H9 (cell line): Measurements from ENCODE around the gene DGCR8. TPM values are rescaled to one million over a fixed set of nuclear protein-coding genes. Genes with fewer than 3 reads are reported as not detected.
A peak's percentile ranks its signal among the peaks of the same experiment; 100 is the strongest.

ENCODE experiments used
- DNase-seq: peaks from one replicate; pipeline ENCODE4 v3.0.0-alpha.2; 2017
- H2AFZ ChIP-seq: one replicate; pipeline ENCODE4 v1.6.1; 2013; ENCODE audit warnings: mild to moderate bottlenecking, low read length, control low read depth, moderate library complexity
- H2AK5ac ChIP-seq: 2 replicates; pipeline ENCODE4 v1.6.1; 2013; ENCODE audit warnings: low read length, control low read depth, mixed read lengths; ENCODE audit not compliant: insufficient read length
- H2BK120ac ChIP-seq: one replicate; pipeline ENCODE4 v1.6.1; 2013; ENCODE audit warnings: low read depth, mild to moderate bottlenecking, low read length, control low read depth, inconsistent platforms; ENCODE audit not compliant: poor library complexity, severe bottlenecking
- H2BK12ac ChIP-seq: 2 replicates; pipeline ENCODE4 v1.6.1; 2013; ENCODE audit warnings: low read length, control low read depth, mixed read lengths, low read depth; ENCODE audit not compliant: insufficient read length
- H2BK15ac ChIP-seq: 2 replicates; pipeline ENCODE4 v1.6.1; 2013; ENCODE audit warnings: low read depth, low read length, control low read depth
- H2BK20ac ChIP-seq: one replicate; pipeline ENCODE4 v1.6.1; 2013; ENCODE audit warnings: low read depth, mild to moderate bottlenecking, low read length, control low read depth, inconsistent platforms; ENCODE audit not compliant: poor library complexity, severe bottlenecking
- H2BK5ac ChIP-seq: 2 replicates; pipeline ENCODE4 v1.6.1; 2013; ENCODE audit warnings: low read length, control low read depth, mixed read lengths; ENCODE audit not compliant: insufficient read length
- H3K14ac ChIP-seq: 2 replicates; pipeline ENCODE4 v1.6.1; 2013; ENCODE audit warnings: low read length, control low read depth; ENCODE audit not compliant: insufficient read depth
- H3K18ac ChIP-seq: 2 replicates; pipeline ENCODE4 v1.6.1; 2013; ENCODE audit warnings: low read depth, mild to moderate bottlenecking, mixed read lengths, low read length, control low read depth; ENCODE audit not compliant: insufficient read length
- H3K23ac ChIP-seq: 2 replicates; pipeline ENCODE4 v1.6.1; 2013; ENCODE audit warnings: low read length, control low read depth, mixed read lengths, low read depth; ENCODE audit not compliant: insufficient read length
- H3K23me2 ChIP-seq: 2 replicates; pipeline ENCODE4 v1.6.1; 2013; ENCODE audit warnings: low read depth, mild to moderate bottlenecking, mixed read lengths, low read length, control low read depth; ENCODE audit not compliant: insufficient read length, poor library complexity, severe bottlenecking
- H3K27ac ChIP-seq: 2 replicates; pipeline ENCODE4 v1.5.1; 2013; ENCODE audit warnings: low read length, control low read depth, mixed read lengths, low read depth; ENCODE audit not compliant: insufficient read length
- H3K27me3 ChIP-seq: 2 replicates; pipeline ENCODE4 v1.6.1; 2013; ENCODE audit warnings: low read length, control low read depth, inconsistent platforms; ENCODE audit not compliant: insufficient read depth
- H3K4ac ChIP-seq: 2 replicates; pipeline ENCODE4 v1.6.1; 2013; ENCODE audit warnings: low read depth, mild to moderate bottlenecking, control low read depth, inconsistent platforms, low read length, moderate library complexity
- H3K4me1 ChIP-seq: 2 replicates; pipeline ENCODE4 v1.6.1; 2013; ENCODE audit warnings: low read length, control low read depth, inconsistent platforms; ENCODE audit not compliant: insufficient read depth
- H3K4me2 ChIP-seq: 2 replicates; pipeline ENCODE4 v1.6.1; 2013; ENCODE audit warnings: low read length, control low read depth, mixed read lengths; ENCODE audit not compliant: insufficient read length, insufficient read depth
- H3K56ac ChIP-seq: 2 replicates; pipeline ENCODE4 v1.6.1; 2013; ENCODE audit warnings: low read depth, mild to moderate bottlenecking, mixed read lengths, low read length, control low read depth; ENCODE audit not compliant: insufficient read length
- H3K79me1 ChIP-seq: 2 replicates; pipeline ENCODE4 v1.6.1; 2013; ENCODE audit warnings: low read depth, mild to moderate bottlenecking, moderate library complexity, low read length, control low read depth, inconsistent platforms; ENCODE audit not compliant: insufficient read depth, poor library complexity, severe bottlenecking
- H3K79me2 ChIP-seq: 2 replicates; pipeline ENCODE4 v1.6.1; 2013; ENCODE audit warnings: low read length, control low read depth, inconsistent platforms; ENCODE audit not compliant: insufficient read depth
- H3K9ac ChIP-seq: 2 replicates; pipeline ENCODE4 v1.6.1; 2013; ENCODE audit warnings: low read length, control low read depth, mixed read lengths; ENCODE audit not compliant: insufficient read length; ENCODE audit errors: extremely low read depth
- H3K9me3 ChIP-seq: one replicate; pipeline ENCODE4 v1.6.1; 2013; ENCODE audit warnings: low read depth, low read length, inconsistent platforms; ENCODE audit not compliant: control insufficient read depth
- H3T11ph ChIP-seq: one replicate; pipeline ENCODE4 v1.6.1; 2013; ENCODE audit warnings: mild to moderate bottlenecking, low read length, control low read depth, inconsistent platforms
- H4K20me1 ChIP-seq: one replicate; pipeline ENCODE4 v1.6.1; 2013; ENCODE audit not compliant: control insufficient read depth, insufficient read length, insufficient read depth
- H4K5ac ChIP-seq: 2 replicates; pipeline ENCODE4 v1.6.1; 2013; ENCODE audit warnings: low read depth, mild to moderate bottlenecking, mixed read lengths, low read length, control low read depth; ENCODE audit not compliant: insufficient read length
- H4K8ac ChIP-seq: replicated peaks from 2 replicates; pipeline ENCODE4 v1.6.1; 2013; ENCODE audit warnings: low read length, control low read depth, mixed read lengths, low read depth; ENCODE audit not compliant: insufficient read length
- H4K91ac ChIP-seq: 2 replicates; pipeline ENCODE4 v1.6.1; 2013; ENCODE audit warnings: low read depth, mild to moderate bottlenecking, moderate library complexity, mixed read lengths, low read length, control low read depth; ENCODE audit not compliant: insufficient read length
- H3K27ac Mint-ChIP-seq, 3 experiments: 2 replicates in 2 of 3; 3 replicates in 1 of 3; pipeline ENCODE4 v1.8.0; 2020 to 2021; ENCODE audit warnings: mixed read lengths in 3 of 3, mild to moderate bottlenecking in 1 of 3, moderate library complexity in 1 of 3
- H3K27me3 Mint-ChIP-seq: 2 replicates; pipeline ENCODE4 v1.8.0; 2021; ENCODE audit warnings: low read depth, mild to moderate bottlenecking, moderate library complexity, mixed read lengths
- H3K36me3 Mint-ChIP-seq, 3 experiments: 2 replicates in 2 of 3; 3 replicates in 1 of 3; pipeline ENCODE4 v1.8.0; 2020 to 2021; ENCODE audit warnings: low read depth in 3 of 3, mixed read lengths in 3 of 3; ENCODE audit not compliant: insufficient read depth in 1 of 3
- H3K4me1 Mint-ChIP-seq, 2 experiments: 2 replicates each; pipeline ENCODE4 v1.8.0; 2020; ENCODE audit warnings: mixed read lengths in 2 of 2
- H3K4me3 Mint-ChIP-seq, 2 experiments: 2 replicates in 1 of 2; 3 replicates in 1 of 2; pipeline ENCODE4 v1.8.0; 2020 to 2021; ENCODE audit warnings: mild to moderate bottlenecking in 2 of 2, mixed read lengths in 2 of 2, moderate library complexity in 1 of 2
- H3K9me3 Mint-ChIP-seq, 2 experiments: 2 replicates in 1 of 2; 3 replicates in 1 of 2; pipeline ENCODE4 v1.8.0; 2020; ENCODE audit warnings: mild to moderate bottlenecking in 2 of 2, mixed read lengths in 2 of 2, moderate library complexity in 1 of 2
- CTCF ChIP-seq: fragments of 200-600 bp; sonication (generic); conservative IDR thresholded peaks from 3 replicates; pipeline ENCODE4 v1.8.0; 2021; ENCODE audit warnings: antibody characterized with exemption, mild to moderate bottlenecking
- WGBS: extraction: QIAGEN DNeasy Blood & Tissue Kit; methylation state at CpG from one replicate; pipeline ENCODE4 v1.1.7; 2013; ENCODE audit warnings: missing lambda C conversion rate, low lambda C conversion rate, mixed read lengths; ENCODE audit not compliant: insufficient read length; ENCODE audit errors: extremely low coverage; 5-methylcytosine and 5-hydroxymethylcytosine counted together
- total RNA-seq: library from RNA; stranded (reverse); gene quantifications from 2 replicates; pipeline ENCODE4 v1.2.1, GENCODE V29; 2021

DGCR8 gene
- total RNA-seq, 1 experiment from 2014 or later: 74.5 TPM

- no peak for TF ChIP-seq CTCF
- no peaks in the 10 kb centered on the region; the same call in 1 of the 2 replicates for H3K27me3 Mint-ChIP-seq
- Histone ChIP-seq H3K27ac (no peak overlapping the region), H3K27me3 (no peaks in the 10 kb centered on the region), H3K23ac (no peak overlapping the region), H3K4me1 (no peaks in the 10 kb centered on the region), H2AFZ (no peak overlapping the region), H4K8ac (no peak overlapping the region), H3T11ph (no peak overlapping the region), H4K91ac (no peak overlapping the region), H3K56ac (no peak overlapping the region), H4K20me1 (no peaks in the 10 kb centered on the region), H3K4me2 (no peak overlapping the region), H2BK20ac (no peak overlapping the region), H3K9ac (no peak overlapping the region), H2BK120ac (no peak overlapping the region), H2BK12ac (no peak overlapping the region), H3K79me2 (no peaks in the 10 kb centered on the region; the same call in 1 of the 2 replicates), H3K23me2 (peaks cover 3% of the 10 kb centered on the region), H2BK5ac (no peak overlapping the region), H2BK15ac (no peak overlapping the region), H4K5ac (no peak overlapping the region), H3K9me3 (no peaks in the 10 kb centered on the region), H3K79me1 (peaks cover 3% of the 10 kb centered on the region), H2AK5ac (no peak overlapping the region), H3K14ac (no peak overlapping the region), H3K4ac (no peak overlapping the region), H3K18ac (no peak overlapping the region)
- no peaks in the 10 kb centered on the region for H3K9me3 Mint-ChIP-seq
- peaks cover 27 to 65% (median 53%) of the 10 kb centered on the region in 3 experiments; a peak in 6 of 7 replicates for H3K36me3 Mint-ChIP-seq
- DNase-seq: no peak
- H3K4me3 Mint-ChIP-seq: no peak overlapping the region
- no peaks in the 10 kb centered on the region; a peak in 2 of 4 replicates for H3K4me1 Mint-ChIP-seq
- H3K27ac Mint-ChIP-seq: peak overlapping the region; percentile 65 to 76 (median 75); a peak in 4 of 7 replicates
- WGBS: no CpG with 5 or more reads among the region's 7 CpGs
Observed at GRCh38 chr22:20111689-20112622, 31.9 kb downstream of the DGCR8 start.
